Stimulated activated CD4-positive, alpha-beta T cell treated with anti-CD3 and anti-CD28 coated beads, Interleukin-4, amount 100 ng/mL, for 1 hour (primary cell): ENCODE measurements around the gene HDHD5.
"Not testable (repeated sequence)": the region's sequence is repeated elsewhere in the genome, so short reads cannot be mapped to it uniquely, and the experiment has no call there.

Source experiments
- DNase-seq: peaks from one replicate; pipeline ENCODE4 v3.0.0-alpha.2; 2020

The HDHD5 gene

DNA sequence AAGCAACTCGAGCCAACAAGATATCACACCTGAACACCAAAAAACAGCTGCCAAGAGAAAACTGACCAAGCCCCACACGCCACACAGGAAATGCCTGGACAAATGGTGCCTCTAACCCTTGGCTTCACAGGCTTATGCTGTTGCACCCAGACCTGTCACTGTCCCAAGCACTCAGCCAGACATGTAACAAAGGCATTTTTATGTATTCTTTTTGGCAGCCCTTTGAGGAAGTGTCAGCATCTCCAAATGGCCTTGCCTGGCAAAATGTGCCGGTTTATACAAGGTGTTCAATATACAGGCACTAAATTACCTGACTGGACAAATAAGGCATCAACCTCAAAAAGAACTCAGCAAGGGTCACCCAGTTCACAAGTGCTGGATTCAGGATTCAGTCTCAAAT is 6.1 kb downstream of the HDHD5 start:
- no peak for DNase-seq

DNA sequence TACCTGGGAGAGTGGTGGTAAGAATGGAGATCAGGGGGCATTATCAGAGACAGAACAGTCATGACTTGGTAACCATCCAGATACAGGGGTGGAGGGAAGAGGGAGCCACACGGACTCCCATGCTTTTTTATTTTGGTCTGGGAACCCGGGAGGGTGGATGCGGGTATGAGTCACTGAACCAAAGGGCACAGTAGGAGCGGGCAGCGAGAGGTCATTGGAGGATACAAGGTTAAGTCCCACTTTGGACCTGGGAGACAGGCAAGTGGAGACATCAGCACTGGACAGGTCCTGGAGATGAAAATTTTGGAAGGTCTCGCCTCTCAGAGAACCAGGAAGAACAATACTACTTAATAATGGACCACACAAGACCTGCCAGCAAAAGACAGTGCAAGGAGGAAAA is 6.7 kb downstream of the HDHD5 start:
- DNase-seq, result no peak

- DNase-seq, result no peak
Measured at GRCh38 chr22:17149076-17149815, 9.8 kb downstream of the HDHD5 start.

DNA sequence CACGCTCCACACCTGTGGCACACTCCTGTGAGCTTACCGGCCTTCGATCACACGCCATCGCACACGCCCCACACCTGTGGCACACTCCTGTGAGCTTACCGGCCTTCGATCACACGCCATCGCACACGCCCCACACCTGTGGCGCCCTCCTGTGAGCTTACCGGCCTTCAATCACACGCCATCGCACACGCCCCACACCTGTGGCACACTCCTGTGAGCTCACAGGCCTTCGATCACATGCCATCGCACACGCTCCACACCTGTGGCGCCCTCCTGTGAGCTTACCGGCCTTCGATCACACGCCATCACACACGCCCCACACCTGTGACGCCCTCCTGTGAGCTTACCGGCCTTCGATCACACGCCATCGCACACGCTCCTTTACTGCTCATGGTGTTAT is 11.6 kb downstream of the HDHD5 start:
- not testable (repeated sequence) for DNase-seq

- no peak for DNase-seq
Measured at GRCh38 chr22:17145021-17145680, 13.9 kb downstream of the HDHD5 start.

- no peak for DNase-seq
Measured at GRCh38 chr22:17143826-17144225, 15.3 kb downstream of the HDHD5 start.

DNA sequence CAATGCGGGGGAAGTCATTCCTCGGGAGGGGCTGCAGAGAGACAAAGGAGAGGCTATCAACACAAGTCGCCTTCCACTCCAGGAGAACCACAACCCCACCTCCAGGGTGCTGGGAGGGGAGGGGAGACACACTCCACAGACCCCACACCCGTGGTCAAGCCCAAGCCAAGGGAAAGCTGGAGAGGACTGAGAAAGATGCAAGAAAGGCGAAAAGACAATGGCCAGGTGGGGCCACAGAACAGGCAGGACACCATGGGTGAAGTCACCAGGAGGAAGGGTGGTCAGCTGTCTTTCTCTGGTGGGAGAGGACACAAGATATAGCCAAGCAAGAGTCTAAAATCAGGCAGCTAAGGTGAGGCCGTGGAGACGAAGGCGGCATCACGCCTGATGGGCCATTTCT is 16.0 kb downstream of the HDHD5 start:
- DNase-seq, result no peak

DNA sequence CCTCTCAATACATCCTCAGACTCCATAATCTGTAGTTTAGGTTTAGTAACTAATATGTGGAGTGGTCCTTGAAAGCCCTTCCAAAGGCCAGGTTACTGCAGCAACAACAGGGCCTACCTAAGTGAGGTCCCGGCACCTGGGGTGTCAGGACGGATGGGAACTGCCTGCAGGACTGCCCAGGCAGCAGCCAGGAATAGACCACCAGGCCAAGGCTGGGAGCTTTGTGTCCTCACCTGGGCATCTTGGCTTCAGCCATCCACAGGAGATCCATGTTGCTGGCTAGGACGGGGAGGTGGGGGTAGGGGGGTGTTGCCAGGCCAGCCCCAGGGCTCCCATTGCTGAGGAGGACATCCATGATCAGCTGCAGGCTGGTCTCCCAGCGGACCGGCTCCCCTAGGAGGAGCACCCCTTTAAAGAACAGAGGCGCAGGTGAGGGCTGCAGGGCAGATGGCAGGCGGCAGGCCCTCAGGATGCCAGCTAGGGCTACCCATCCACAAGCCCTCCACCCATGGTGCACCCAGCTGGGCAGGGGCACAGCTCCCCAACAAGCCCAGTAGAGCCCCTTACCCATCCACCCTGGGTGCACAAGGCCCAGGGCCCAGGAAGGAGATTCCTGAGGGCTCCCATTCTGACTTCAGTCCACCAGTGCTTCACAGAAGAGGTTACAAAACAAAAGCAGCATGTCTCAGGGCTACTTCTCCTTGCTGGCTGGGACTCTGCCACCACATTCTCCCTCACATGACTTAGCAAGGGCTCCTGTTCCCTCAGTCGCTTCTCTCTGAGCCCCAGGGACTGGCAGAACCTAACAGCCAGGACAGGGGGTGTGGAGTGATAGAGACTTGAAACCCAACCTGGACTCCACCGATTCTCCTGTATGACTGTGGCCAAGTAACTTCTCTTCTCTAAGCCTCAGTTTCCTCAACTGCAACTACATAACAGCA is 18.0 kb downstream of the HDHD5 start:
- DNase-seq, result no peak

GRCh38 chr22:17140022-17140421 is 19.1 kb downstream of the HDHD5 start:
- no peak for DNase-seq

GRCh38 chr22:17138513-17138912 is 20.6 kb downstream of the HDHD5 start:
- DNase-seq, result no peak

- DNase-seq, result no peak
Measured at GRCh38 chr22:17137861-17138425, 21.1 kb downstream of the HDHD5 start.

- DNase-seq, result no peak
Measured at GRCh38 chr22:17137170-17137569, 21.9 kb downstream of the HDHD5 start.

DNA sequence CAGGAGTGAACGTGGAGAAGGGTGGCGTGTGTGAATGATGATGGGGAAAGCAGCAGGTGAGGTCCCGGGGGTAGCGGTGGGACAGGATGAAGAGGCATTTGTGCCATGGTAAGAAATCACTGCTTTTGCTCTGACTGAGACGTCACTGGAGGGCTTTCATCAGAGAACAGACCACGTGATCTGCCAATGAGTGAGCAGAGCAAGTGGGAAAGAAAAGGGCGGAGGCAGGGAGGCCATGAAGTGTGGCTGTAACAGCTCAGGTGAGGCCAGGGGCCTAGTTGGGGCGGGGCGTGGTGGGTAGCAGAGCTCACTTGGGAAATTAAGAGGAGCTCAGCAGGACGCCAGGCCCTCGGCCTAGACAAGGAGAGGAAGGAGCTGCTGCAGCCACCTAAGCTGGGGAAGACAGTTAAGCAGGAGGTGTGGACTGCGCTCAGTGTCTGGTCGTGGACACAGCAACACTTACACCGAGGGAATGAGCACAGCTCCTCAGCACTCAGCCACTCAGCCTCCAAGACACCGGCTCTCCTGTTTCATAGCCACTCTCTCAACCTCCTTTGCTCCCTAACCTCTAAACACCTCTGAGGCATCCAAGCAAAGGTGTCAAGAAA is 23.8 kb downstream of the HDHD5 start:
- DNase-seq, result no peak

DNA sequence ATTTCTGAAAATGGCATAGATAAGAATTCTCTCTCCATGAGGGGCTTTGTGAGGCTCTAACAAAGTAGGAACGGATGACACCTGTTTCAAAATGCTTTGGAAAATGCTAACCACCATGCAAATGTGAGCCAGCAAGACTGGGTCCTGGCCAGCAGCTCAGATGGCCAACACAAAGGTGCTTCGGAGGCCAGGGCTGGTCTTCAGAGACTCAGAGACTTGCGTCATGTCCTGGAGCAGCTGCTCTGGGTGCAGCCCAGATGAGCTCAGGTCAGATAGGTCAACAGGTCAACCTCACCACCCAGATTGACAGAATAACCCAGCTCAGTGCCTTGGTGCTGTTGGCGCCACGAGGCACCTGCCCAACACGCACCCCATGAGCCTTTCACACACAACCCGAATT is 25.9 kb downstream of the HDHD5 start:
- no peak for DNase-seq

DNA sequence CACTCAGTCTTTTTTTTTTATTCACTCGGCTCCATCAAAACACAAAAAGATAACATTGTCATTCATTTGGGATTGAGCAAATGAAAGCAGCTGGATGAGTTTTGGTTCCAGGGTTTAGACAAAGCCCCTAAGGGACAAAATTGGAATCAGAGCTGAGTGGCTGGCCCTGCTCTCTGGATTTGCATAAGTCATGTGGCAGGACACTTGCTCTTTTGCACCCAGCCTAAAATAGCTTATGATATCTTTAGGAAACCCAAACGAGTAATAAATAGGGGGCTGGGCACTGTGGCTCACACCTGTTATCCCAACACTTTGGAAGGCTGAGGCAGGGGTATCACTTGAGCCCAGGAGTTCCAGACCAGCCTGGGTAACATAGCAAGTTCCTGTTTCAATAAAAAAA is 27.0 kb downstream of the HDHD5 start:
- DNase-seq, result no peak

GRCh38 chr22:17131686-17132085 is 27.4 kb downstream of the HDHD5 start:
- DNase-seq, result no peak

- DNase-seq, result no peak
Measured at GRCh38 chr22:17130199-17130598, 28.9 kb downstream of the HDHD5 start.

DNA sequence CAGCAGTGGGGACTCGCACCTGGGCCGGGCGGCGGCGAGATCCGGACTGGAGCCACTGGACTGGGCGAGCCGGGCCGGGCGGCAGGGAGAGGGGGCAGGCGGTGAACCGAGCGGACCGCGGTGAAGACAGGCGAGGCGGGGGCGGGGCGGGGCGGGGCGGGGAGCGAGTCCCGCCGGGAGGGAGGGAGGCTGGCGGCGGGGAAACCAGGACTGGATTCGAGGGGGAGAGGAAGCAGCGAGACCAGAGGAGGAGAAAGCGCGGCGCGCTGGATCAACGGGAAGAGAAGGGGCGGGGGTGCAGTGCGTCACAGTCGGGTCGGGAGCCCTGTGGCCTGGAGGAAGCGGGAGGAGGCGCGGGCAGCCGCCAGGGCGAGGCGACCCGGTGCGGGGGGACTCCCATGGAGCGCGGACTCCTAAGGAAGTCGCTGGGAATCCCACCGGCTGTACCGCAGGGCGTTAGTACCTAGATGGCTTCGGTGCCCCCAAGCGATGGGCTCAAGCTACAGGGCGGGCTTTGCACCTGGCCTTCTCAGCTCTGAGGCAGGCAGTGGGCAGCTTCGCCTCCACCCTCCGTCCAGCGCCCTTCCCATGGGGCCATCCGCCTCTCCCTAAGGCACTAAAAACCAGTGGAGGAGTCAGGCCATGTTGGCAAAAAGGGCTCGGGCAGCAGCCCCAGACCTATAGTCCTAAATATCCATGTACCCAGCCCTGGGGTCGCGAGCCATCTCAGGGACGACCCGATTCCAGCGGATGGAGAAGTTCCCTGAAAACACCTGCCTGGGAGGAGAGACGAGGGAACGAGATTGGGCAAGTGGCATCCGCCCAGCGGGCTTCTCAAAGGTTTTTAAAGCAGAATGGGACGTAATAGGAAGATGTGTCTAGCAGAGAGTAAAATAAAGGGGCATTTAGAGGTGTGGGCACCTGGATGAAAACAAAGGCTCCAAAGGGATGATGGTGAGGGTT is 37.6 kb downstream of the HDHD5 start, which contains the start of gene TMEM121B:
TSS of gene TMEM121B (minus strand) at position 128 of the 963 bp plus-strand sequence. CDS start 233 bp downstream, outside the sequence.
- peak; percentile 33 for DNase-seq

DNA sequence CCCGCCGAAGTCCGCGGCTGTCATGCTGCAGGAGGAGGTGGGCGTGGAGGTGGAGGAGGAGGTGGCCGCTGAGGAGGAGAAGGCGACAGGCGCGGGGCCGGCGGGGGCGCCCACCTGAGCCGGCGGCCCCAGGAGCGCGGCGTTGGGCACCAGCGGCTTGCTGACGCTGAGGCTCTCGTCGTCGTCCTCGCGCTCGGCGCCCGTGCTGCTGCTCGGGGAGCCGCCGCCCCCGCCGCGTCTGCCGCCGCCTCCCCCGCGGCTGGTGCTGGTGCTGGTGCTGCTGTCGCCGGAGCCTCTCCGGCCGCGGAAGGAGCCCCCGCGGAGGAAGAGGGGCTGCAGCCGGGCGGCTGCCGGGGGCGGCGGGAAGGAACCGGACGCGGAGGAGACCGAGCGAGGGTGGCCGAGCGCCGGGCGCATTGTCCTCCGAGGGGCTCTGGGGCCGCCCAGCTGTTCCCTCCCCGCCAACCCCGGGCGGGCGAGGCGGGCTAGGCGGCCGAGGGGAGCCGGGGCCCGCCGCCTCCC is 38.3 kb downstream of the HDHD5 start:
- DNase-seq, result peak; percentile 41

- DNase-seq, result peak; percentile 65
Measured at GRCh38 chr22:17120281-17120680, 38.8 kb downstream of the HDHD5 start.
